Gastroesophageal sphincter (tissue), 3 donors: ENCODE measurements around the gene RAB35.

Experiments
- CTCF ChIP-seq, 4 experiments: fragments of 200-600 bp in 2 of 4; fragments of 450-650 bp in 2 of 4; sonication (generic) in 1 of 4; IDR thresholded peaks; one replicate each; pipeline ENCODE4 v1.5.1; 2017 to 2019; ENCODE audit warnings: antibody characterized with exemption in 4 of 4, mild to moderate bottlenecking in 2 of 4, moderate library complexity in 2 of 4
- EP300 ChIP-seq: sonication (generic); formaldehyde crosslinking; IDR thresholded peaks from one replicate; pipeline ENCODE4 v1.6.1; 2017; ENCODE audit warnings: antibody characterized with exemption, mild to moderate bottlenecking

GRCh38 chr12:120144215-120144614 is 27.7 kb upstream of the RAB35 start:
- TF ChIP-seq CTCF (IDR thresholded peaks at IDR 0.05), result no peak
- no peak for TF ChIP-seq EP300
